B cell (primary cell): ENCODE data around the gene RAC2. TPM values are rescaled to one million over a fixed set of nuclear protein-coding genes. Genes with fewer than 3 reads are reported as not detected.

Experiments
- ATAC-seq: fragments of 200-7000 bp; cut with Tn5 transposase; one replicate; pipeline ENCODE4 v1.10.0; 2021; ENCODE audit warnings: low read depth, mild to moderate bottlenecking, moderate number of reproducible peaks, moderate library complexity
- CTCF ChIA-PET: fragments of 350-600 bp; sonication (Branson Sonifier 250); formaldehyde crosslinking; loops from one replicate; lab custom pipeline; 2021; ENCODE audit warnings: antibody characterized with exemption, inconsistent platforms; lab: Charles Lee
- POLR2A ChIA-PET: fragments of 350-600 bp; sonication (Branson Sonifier 250); formaldehyde crosslinking; loops from one replicate; lab custom pipeline; 2021; ENCODE audit warnings: antibody characterized with exemption; lab: Charles Lee
- DNase-seq: peaks from one replicate; pipeline ENCODE4 v3.0.0; 2013
- H2AFZ ChIP-seq: 2 replicates; pipeline ENCODE4 v1.6.1; 2012; ENCODE audit warnings: mild to moderate bottlenecking, low read depth, low read length; ENCODE audit not compliant: insufficient read depth, poor library complexity, severe bottlenecking
- H3K27ac ChIP-seq, 2 donors: 1 replicate in 1 of 2; 2 replicates in 1 of 2; pipeline ENCODE4 v1.5.1; 2012 to 2013; ENCODE audit warnings: low read length in 2 of 2, mild to moderate bottlenecking in 2 of 2, moderate library complexity in 1 of 2
- H3K27me3 ChIP-seq, 4 experiments: fragments of 200-600 bp in 1 of 4; sonication (generic) in 1 of 4; replicated peaks in 1 of 4; 1 replicate in 2 of 4; 2 replicates in 2 of 4; pipeline versions ENCODE4 v1.6.1 to v1.7.0; 2013 to 2016; ENCODE audit warnings: low read length in 3 of 4, mild to moderate bottlenecking in 2 of 4, mixed read lengths in 1 of 4, moderate library complexity in 1 of 4; ENCODE audit not compliant: insufficient read depth in 4 of 4, control insufficient read depth in 3 of 4; ENCODE audit errors: control extremely low read depth in 1 of 4
- H3K36me3 ChIP-seq, 2 experiments: replicated peaks in 1 of 2; 1 replicate in 1 of 2; 2 replicates in 1 of 2; pipeline versions ENCODE4 v1.6.1 to v1.7.1; 2013; ENCODE audit warnings: low read length in 1 of 2; ENCODE audit not compliant: insufficient read depth in 2 of 2, control insufficient read depth in 1 of 2; ENCODE audit errors: control extremely low read depth in 1 of 2, extremely low read depth in 1 of 2
- H3K4me1 ChIP-seq, 2 donors: fragments of 200-600 bp in 1 of 2; sonication (generic) in 1 of 2; 1 replicate in 1 of 2; 2 replicates in 1 of 2; pipeline versions ENCODE4 v1.5.1 to v1.6.1; 2013 to 2017; ENCODE audit warnings: low read length in 2 of 2; ENCODE audit not compliant: control insufficient read depth in 2 of 2, insufficient read depth in 2 of 2
- H3K4me2 ChIP-seq: replicated peaks from 2 replicates; pipeline ENCODE3; 2012; ENCODE audit warnings: mild to moderate bottlenecking, low read depth, low read length; ENCODE audit not compliant: poor library complexity, severe bottlenecking
- H3K4me3 ChIP-seq, 5 experiments: fragments of 200-600 bp in 1 of 5; sonication (generic) in 1 of 5; 1 replicate in 3 of 5; 2 replicates in 2 of 5; pipeline versions ENCODE4 v1.5.1 to v1.7.0; 2011 to 2016; ENCODE audit warnings: low read length in 4 of 5, mild to moderate bottlenecking in 4 of 5, low read depth in 2 of 5, control low read depth in 1 of 5, moderate library complexity in 1 of 5; ENCODE audit not compliant: insufficient read depth in 1 of 5; ENCODE audit errors: control extremely low read depth in 1 of 5, extremely low read depth in 1 of 5
- H3K79me2 ChIP-seq: fragments of 200-600 bp; sonication (generic); one replicate; pipeline ENCODE4 v1.6.0; 2016; ENCODE audit warnings: low read length; ENCODE audit not compliant: control insufficient read depth, insufficient read depth
- H3K9ac ChIP-seq: fragments of 200-600 bp; sonication (generic); 2 replicates; pipeline ENCODE4 v1.6.1; 2017; ENCODE audit warnings: mild to moderate bottlenecking, low read length, moderate library complexity
- H3K9me3 ChIP-seq, 3 donors: one replicate each; pipeline versions ENCODE4 v1.6.1 to v1.7.1; 2013; ENCODE audit warnings: low read length in 2 of 3; ENCODE audit not compliant: control insufficient read depth in 2 of 3, insufficient read depth in 1 of 3; ENCODE audit errors: control extremely low read depth in 1 of 3
- H4K20me1 ChIP-seq: 2 replicates; pipeline ENCODE4 v1.6.0; 2012; ENCODE audit warnings: mild to moderate bottlenecking, low read length; ENCODE audit not compliant: insufficient read depth, control insufficient read depth, poor library complexity, severe bottlenecking
- H3K27ac Mint-ChIP-seq: one replicate; pipeline ENCODE4 v1.8.0; 2021; ENCODE audit warnings: mixed read lengths
- H3K27me3 Mint-ChIP-seq: one replicate; pipeline ENCODE4 v1.8.0; 2021; ENCODE audit warnings: mixed read lengths
- H3K4me1 Mint-ChIP-seq: one replicate; pipeline ENCODE4 v1.8.0; 2021; ENCODE audit warnings: mixed read lengths
- H3K4me3 Mint-ChIP-seq: one replicate; pipeline ENCODE4 v1.8.0; 2021; ENCODE audit warnings: mixed read lengths
- H3K9me3 Mint-ChIP-seq: one replicate; pipeline ENCODE4 v1.8.0; 2022; ENCODE audit warnings: mixed read lengths; ENCODE audit not compliant: insufficient read depth
- EZH2 ChIP-seq: IDR thresholded peaks from 2 replicates; pipeline ENCODE4 v1.6.1; 2012; ENCODE audit warnings: borderline replicate concordance, low read depth, mild to moderate bottlenecking, moderate library complexity, low read length; ENCODE audit not compliant: insufficient read depth, poor library complexity, severe bottlenecking
- WGBS: methylation state at CpG from one replicate; pipeline ENCODE4 v1.1.5; 2013; ENCODE audit warnings: missing lambda C conversion rate; ENCODE audit not compliant: insufficient coverage; 5-methylcytosine and 5-hydroxymethylcytosine counted together
- intact Hi-C: fragments of 100-400 bp; cut with micrococcal nuclease; formaldehyde crosslinking; loops from one replicate; pipeline ENCODE4 v1.10.0; 2022
- polyA plus RNA-seq: library from polyadenylated mRNA; depleted of rRNA; stranded (reverse); fragments of >200 nt; gene quantifications from 2 replicates; pipeline ENCODE4 v1.2.3, GENCODE V29; 2012
- total RNA-seq, 2 donors: library from RNA; stranded (reverse); fragments of 120-200 nt in 1 of 2; gene quantifications; 1 replicate in 1 of 2; 2 replicates in 1 of 2; pipeline versions ENCODE4 v1.2.3 to v1.2.4, GENCODE V29; 2013 to 2022
- TF ChIP-seq, protein P1 (sequence below): fragments of 200-600 bp; IDR thresholded peaks from one replicate; pipeline ENCODE4 v1.8.0; 2022; ENCODE audit warnings: antibody characterized with exemption, mild to moderate bottlenecking

Gene RAC2
- total and polyA plus RNA-seq, 2 donors (not counting 1 experiment from before 2014, with no cell fraction given): 273 to 776 TPM

DNA sequence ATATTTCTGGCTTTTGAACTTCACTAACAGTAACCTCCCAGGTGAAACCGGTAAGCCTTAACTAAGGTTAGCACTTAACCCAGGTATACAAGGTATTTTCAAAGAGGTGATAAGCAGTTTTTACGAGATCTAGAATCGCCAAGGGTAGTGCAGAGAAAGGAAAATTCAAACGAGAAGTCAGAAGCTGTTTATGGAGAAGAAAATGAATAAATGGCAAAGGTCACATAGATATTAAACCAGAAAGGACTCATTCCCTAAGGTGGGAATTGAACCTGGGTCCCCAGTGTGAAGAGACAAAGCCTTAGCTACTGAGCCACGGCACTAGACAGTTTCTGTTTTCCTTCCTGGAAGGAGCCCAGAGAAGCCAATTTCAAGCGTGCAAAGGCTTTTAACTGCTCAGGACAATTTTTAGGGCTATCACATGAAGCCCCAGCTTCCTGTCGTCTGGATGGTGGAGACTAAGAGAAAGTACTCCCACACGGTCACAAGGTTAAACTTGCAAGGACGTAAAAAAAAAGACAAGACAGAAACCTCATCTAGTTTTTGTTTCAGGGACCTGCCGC is 50.4 kb downstream of the RAC2 start:
- no peaks in the 10 kb centered on the region for H3K27me3 Mint-ChIP-seq
- H3K4me3 Mint-ChIP-seq: no peak overlapping the region
- CTCF ChIA-PET: interaction anchor here (0.8 to 1.6 kb wide), 4 partner anchors 22 to 69 kb away, joined by 3 to 7 read pairs (median 4); no protein-coding TSS in a partner anchor
- ATAC-seq: no peak
- peaks cover 7 to 8% of the 10 kb centered on the region in 2 donors for H3K4me1 ChIP-seq
- peaks cover 14% of the 10 kb centered on the region for H3K4me1 Mint-ChIP-seq
- no peaks in the 10 kb centered on the region for H3K9me3 Mint-ChIP-seq
- no peaks in the 10 kb centered on the region for H3K27me3 ChIP-seq
- H3K27ac ChIP-seq: no peak overlapping the region
- intact Hi-C loops: no loop called here
- peaks cover 16% of the 10 kb centered on the region for H3K79me2 ChIP-seq
- H3K4me3 ChIP-seq: no peak overlapping the region
- H3K36me3 ChIP-seq: peaks cover 0 to 5% of the 10 kb centered on the region in 2 experiments
- no peaks in the 10 kb centered on the region for H3K9me3 ChIP-seq
- no peak overlapping the region for H2AFZ ChIP-seq
- H4K20me1 ChIP-seq: no peaks in the 10 kb centered on the region
- H3K4me2 ChIP-seq: no peak overlapping the region
- TF ChIP-seq, protein P1, sequence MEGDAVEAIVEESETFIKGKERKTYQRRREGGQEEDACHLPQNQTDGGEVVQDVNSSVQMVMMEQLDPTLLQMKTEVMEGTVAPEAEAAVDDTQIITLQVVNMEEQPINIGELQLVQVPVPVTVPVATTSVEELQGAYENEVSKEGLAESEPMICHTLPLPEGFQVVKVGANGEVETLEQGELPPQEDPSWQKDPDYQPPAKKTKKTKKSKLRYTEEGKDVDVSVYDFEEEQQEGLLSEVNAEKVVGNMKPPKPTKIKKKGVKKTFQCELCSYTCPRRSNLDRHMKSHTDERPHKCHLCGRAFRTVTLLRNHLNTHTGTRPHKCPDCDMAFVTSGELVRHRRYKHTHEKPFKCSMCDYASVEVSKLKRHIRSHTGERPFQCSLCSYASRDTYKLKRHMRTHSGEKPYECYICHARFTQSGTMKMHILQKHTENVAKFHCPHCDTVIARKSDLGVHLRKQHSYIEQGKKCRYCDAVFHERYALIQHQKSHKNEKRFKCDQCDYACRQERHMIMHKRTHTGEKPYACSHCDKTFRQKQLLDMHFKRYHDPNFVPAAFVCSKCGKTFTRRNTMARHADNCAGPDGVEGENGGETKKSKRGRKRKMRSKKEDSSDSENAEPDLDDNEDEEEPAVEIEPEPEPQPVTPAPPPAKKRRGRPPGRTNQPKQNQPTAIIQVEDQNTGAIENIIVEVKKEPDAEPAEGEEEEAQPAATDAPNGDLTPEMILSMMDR: no peak
- TF ChIP-seq EZH2: no peak
- peak overlapping the region; percentile 33 for H3K9ac ChIP-seq
- WGBS: 68% methylated on average over 8 of the region's 10 CpGs
- peak overlapping the region; percentile 27 for H3K27ac Mint-ChIP-seq
- POLR2A ChIA-PET: interaction anchor here (0.7 kb wide), 1 partner anchor 94 kb away, joined by 3 read pairs; no protein-coding TSS in a partner anchor
- no peak for DNase-seq

DNA sequence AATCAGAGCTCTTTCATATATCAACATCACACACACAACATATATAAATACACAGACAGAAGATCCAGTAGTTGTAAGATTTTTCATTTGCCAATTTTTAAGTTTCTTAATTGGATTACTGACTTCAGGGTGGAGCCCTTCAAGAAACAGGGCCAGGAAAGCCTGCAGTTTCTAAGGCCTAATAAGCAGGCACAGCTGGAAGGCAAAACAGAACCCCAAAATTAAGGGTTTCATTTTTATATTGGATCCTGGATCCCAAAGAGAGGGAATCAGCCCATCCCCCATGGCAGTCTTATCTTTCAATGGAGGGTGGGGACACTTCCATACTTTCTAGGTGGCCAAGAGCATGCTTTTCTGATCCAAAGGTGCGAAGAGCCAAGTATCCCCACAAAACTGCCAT is 51.3 kb downstream of the RAC2 start:
- H4K20me1 ChIP-seq: no peaks in the 10 kb centered on the region
- H3K79me2 ChIP-seq: peaks cover 11% of the 10 kb centered on the region
- intact Hi-C loops: no loop called here
- Mint-ChIP-seq H3K4me1 (peaks cover 8% of the 10 kb centered on the region), H3K27ac (no peak overlapping the region), H3K4me3 (no peak overlapping the region), H3K27me3 (no peaks in the 10 kb centered on the region), H3K9me3 (no peaks in the 10 kb centered on the region)
- H2AFZ ChIP-seq: no peak overlapping the region
- CTCF ChIA-PET: interaction anchor here (1.6 kb wide), 1 partner anchor 21 kb away, joined by 7 read pairs; no protein-coding TSS in a partner anchor
- POLR2A ChIA-PET: no interaction called here
- no peak overlapping the region for H3K4me3 ChIP-seq
- H3K4me2 ChIP-seq: no peak overlapping the region
- peaks cover under 1% of the 10 kb centered on the region in 2 donors for H3K4me1 ChIP-seq
- H3K9me3 ChIP-seq: no peaks in the 10 kb centered on the region
- DNase-seq (no peak), ATAC-seq (no peak)
- H3K36me3 ChIP-seq: peaks cover 0 to 5% of the 10 kb centered on the region in 2 experiments
- no peak overlapping the region for H3K27ac ChIP-seq
- TF ChIP-seq, protein P1: no peak
- no peak for TF ChIP-seq EZH2
- no peak overlapping the region for H3K9ac ChIP-seq
- no peaks in the 10 kb centered on the region for H3K27me3 ChIP-seq
- 100% methylated on average over 1 of the region's 1 CpG for WGBS
